ENCODE measurements around the gene ZDHHC3.

ZDHHC3 gene

DNA sequence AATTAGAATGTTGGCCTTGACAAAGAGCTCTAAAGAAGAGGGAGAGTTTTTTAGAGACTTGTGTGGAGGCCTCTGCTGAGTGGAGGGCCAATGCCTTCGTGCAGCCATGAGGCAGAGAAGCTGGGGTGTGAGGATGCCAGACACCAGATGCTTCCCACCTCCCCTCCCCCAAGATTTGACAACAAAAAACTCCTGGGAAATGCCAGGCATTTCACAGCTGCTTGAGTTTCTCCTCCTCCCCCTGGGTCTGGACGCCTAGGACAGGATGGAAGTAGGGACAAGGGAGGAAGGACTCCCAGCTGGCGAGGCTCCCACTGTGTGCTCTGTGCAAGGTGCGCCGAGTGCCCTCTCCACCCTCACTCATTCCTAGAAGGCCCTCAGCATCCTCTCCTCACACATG, 81.5 kb downstream of the ZDHHC3 start:
- DNase-seq (ENCODE audit: low read depth in 2 of 2) = no peak

DNA sequence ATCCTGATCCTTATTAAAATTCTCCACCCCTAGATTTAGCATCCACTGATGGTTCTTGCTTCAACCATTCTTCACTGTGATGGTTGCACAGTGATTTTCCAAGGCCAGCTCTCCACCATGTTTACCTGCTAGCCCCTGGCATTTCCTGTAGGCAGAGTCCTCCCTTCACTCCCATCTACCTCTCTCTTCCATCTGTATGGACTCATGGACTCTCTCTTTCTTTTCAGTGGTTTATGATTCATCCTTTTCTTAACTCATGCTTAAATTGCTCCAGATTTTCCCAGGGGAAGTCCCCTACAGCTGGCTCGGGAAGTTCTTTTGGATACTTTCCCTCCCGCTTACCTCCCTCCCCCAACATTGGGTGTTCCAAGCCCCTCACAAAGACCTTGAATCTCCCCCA, 82.9 kb downstream of the ZDHHC3 start:
- no peak for DNase-seq (ENCODE audit: low read depth in 2 of 2)

DNA sequence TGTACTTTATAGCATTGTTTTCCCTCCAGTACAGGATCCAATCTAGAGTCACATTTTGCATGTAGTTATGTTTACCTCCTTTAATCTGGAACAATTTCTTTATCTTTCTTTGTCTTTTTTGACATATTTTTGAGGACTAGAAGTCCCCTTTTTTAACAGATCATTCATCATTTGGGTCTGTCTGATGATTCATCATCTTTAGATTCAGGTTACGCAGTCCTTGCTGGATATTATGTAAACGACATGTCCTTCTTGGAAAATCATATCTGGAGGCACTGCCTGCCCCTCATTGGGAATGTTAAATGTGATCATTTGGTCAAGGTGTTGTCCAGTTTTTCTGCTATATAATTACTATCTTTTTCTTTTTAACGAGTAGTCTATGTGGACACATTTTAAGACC, 83.3 kb downstream of the ZDHHC3 start:
- DNase-seq (ENCODE audit: low read depth in 2 of 2) = no peak

DNA sequence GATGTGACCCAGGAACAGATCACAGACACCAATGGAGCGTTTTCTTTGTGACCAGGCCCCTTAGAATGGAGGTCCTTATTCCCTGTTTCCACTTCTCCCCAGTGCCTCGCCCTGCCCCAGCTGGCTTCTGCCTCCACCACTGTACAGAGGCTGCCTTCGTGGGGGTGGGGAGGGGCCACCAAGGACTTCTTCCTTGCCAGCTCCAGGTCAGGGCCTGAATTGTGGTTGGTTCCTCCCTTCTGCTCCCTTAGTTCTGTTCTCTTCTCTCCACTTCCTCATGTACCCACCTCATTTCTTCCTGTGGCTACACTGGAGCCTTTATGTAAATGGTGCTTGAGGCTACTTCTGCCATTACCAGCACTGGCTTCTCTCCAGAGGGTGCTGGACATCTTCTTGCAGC, 85.1 kb downstream of the ZDHHC3 start:
- no peak for DNase-seq (ENCODE audit: low read depth in 2 of 2)

DNA sequence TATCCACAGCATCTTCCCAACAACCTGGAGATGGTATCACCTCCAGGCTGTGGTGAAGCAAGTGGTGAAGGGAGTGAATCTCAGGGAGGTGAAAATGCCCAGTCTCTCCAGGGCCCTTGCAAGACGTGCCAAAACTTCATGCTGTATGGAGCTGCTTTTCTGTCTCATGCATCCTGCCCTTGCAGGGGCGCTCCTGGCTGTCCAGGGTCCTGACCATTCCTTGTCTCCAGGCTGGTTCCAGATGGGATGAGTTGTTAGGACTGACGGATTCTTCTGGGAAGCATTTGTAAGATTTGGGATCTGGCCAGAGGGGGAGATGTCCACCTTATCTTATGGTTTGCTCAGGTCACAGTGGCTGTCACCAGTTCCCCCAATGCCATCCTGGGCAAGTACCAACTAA, 85.7 kb downstream of the ZDHHC3 start:
- no peak for DNase-seq (ENCODE audit: low read depth in 2 of 2)

DNA sequence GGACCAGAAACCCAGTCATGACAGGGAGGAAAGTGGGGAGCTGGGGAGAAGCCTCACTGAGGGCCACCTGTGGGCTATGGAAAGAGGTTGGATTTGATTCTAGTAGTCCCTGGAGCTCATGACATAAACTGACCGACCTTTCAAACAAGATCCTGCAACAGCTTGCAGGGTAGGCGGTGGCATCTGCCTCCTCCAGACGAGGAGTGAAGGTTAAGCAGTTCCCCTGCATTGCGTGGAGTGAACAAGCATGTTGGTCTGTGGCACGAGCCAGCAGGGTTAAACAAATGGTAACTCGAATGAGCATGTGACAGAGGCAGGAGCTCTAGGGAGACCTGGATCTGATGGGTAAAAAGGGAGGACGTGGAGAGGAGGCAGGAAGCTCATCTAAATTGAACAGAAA, 88.9 kb downstream of the ZDHHC3 start:
- no peak for DNase-seq (ENCODE audit: low read depth in 2 of 2)

DNA sequence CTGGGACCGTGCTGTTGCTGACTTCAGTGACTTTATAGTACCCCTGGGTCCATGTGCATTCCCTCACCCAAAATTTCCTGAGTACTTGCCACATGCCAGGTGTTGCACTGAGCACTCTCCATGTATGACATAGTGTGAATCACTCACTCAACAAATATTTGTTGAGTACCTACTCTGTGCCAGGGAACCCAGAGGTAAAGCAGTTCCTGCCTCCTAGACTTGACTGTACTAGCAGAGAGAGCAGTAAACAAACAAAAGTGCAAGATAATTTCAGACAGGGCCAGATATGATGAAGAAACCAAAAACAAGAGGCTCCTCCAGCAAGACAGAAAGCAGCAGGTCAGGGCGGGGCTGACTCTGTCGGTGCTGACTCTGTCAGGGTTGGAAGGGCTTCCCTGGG, 89.4 kb downstream of the ZDHHC3 start:
- DNase-seq (ENCODE audit: low read depth in 2 of 2) = no peak

DNA sequence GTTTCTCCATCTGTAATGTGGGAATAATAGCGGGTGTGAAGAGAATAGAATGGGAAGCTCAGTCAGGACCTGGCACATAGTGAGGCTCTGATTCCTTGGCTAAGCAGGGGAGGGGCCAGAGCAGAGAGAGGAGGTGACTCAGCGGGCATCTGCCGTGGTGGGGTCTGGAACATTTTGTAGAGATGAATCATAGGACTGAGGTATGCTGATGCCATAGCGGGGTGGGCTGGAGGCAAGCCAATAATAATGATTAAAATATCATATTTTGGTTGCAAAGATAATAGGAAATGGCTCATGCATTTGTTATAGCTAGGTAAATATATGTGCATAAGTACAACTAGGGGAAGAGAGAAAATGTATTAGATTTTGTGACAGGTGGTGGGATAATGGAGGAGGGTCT, 90.4 kb downstream of the ZDHHC3 start:
- DNase-seq (ENCODE audit: low read depth in 2 of 2) = no peak

DNA sequence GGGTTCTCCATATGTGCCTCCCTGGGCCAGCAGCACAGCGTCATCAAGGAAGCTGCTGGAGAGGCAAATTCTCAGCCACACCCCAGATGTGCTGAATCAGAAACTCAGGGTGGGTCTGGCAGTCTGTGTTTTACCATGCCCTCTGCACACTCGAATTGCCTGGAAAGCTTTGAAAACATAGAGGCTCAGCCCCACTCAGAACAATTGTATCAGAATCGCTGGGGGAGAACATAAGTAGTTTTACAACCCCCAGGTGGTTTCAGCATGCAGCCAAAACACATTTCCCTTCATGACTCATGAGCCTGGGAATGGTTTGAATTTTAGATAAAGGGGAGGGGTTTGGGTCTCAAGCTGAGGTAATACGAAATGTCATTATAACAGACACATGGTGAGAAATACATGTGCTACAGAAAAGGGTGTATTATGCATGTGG, 92.0 kb downstream of the ZDHHC3 start:
- DNase-seq (ENCODE audit: low read depth in 2 of 2) = no peak

DNA sequence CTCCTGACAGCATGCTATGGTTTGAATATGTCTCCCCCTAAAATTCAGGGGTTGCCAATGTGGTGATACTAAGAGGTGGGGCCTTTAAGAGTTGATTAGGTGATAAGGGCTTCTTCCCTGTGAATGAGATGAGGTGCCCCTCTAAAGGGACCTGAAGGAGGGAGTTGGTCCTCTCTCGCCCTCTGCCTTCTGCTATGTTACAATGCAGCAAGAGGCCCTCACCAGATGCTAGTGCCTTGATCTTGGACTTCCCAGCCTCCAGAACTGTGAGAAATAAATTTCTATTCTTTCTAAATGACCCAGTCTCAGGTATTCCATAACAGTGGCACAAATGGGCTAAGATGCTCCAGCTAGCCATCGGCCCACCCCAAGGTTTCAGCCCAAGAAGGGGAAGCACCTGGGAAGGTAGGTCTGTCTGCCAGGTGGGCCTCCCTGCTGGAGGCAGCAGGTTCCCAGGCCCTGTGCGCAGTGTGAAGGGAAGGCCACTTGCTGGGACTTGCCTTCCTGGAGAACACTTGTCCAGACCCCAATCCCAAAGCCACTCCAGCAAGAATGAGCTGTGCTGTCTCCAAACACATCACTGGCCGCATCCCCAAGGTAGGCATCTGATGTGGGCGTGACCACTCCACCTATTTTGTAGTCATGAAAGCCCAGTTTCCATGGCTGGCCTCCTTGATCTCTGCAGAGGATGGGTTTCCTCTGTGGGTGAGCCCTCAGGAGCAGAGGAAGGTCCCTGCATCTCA, 92.6 kb downstream of the ZDHHC3 start:
- no peak for DNase-seq (ENCODE audit: low read depth in 2 of 2)

DNA sequence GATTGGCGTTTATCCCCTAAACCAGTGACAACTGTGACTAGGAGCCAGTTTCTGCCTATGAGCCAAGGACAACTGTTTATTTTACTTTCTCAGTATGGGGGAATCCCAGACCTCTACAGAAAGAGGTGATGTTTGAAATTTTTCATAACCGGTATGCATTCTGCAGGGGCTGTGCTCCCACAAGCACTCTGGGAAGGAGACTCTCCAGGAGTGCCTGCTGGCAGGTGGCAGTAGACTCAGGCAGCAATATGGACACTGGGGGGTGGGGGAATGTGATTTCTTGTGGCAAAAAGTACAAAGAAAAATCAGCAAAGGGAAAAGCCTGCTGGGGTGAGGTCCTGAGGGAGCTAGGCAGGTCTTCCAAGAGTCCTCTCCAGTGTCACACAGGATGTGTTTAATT, 95.7 kb downstream of the ZDHHC3 start:
- no peak for DNase-seq (ENCODE audit: low read depth in 2 of 2)

DNA sequence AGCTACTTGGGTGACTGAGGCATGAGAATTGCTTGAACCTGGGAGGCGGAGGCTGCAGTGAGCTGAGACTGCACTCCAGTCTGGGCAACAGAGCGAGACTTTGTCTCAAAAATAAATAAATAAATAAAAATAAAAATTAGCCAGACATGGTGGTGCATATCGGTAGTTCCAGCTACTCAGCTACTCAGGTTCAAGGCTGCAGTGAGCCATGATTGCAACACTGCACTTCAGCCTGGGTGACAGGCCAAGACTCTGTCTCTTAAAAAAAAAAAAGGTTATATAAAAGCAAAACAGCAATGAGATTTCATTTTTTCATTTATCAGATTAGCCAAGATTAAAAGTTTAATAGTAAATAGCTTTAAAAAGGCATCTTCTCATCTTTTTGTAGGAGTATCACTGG, 98.6 kb downstream of the ZDHHC3 start:
- DNase-seq (ENCODE audit: low read depth in 2 of 2) = no peak

DNA sequence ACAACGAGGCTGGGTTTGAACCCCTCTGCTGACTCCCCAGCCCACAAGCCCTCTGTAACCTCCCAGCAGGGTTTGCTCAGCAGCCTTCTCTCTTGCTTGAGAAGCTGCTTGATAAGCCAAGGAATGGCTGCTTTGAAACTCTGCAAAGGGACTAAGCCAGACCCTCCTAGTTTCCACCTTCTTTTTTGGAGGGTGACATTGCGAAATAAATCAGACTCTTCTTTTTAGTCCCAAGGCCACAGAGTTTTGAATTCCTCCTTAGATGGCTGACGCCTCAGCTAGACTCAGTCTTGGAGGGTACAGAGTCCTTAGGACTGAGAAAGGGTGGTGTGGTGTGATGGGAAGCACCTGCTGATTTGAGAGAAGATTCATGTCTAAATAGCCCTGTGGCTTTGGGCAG, 100.4 kb downstream of the ZDHHC3 start:
- DNase-seq (ENCODE audit: low read depth in 2 of 2) = no peak
